K562 (cell line): ENCODE measurements around the gene DBNDD1. TPM values are rescaled to one million over a fixed set of nuclear protein-coding genes. Genes with fewer than 3 reads are reported as not detected.

Experiments used
- ATAC-seq: fragments of 200-7000 bp; cut with Tn5 transposase; 3 replicates; pipeline ENCODE4 v1.9.1; 2020; ENCODE audit warnings: moderate library complexity
- BruUV-seq: library from RNA; stranded (reverse); fragments of 400-500 nt; replicated peaks from 2 replicates; lab custom pipeline; 2021; lab: Mats Ljungman, UMichigan
- CTCF ChIA-PET: fragments of 300-600 bp; formaldehyde crosslinking; extraction: SDS; loops from one replicate; lab custom pipeline; 2021; ENCODE audit warnings: low intra/inter-chr PET ratio; lab: Yijun Ruan, JAX
- POLR2A ChIA-PET: fragments of 300-600, 350-650 bp; sonication (Branson Sonifier 250); formaldehyde crosslinking; extraction: SDS; loops from one replicate; lab custom pipeline; 2021; ENCODE audit warnings: antibody characterized with exemption, inconsistent platforms; lab: Yijun Ruan, JAX
- DNase-seq, 4 experiments: peaks; one replicate each; pipeline versions ENCODE4 v3.0.0 to v3.0.0-alpha.2; 2011 to 2018; ENCODE audit warnings: low spot score in 3 of 4, mixed read lengths in 3 of 4; ENCODE audit errors: extremely low read depth in 1 of 4
- FAIRE-seq: peaks from 2 replicates; lab custom pipeline; 2011; peaks lifted over from hg19 to GRCh38; lab: Jason Lieb, UNC
- H2AFZ ChIP-seq: 2 replicates; pipeline ENCODE4 v1.6.0; 2011; ENCODE audit warnings: low read depth, low read length, control low read depth, inconsistent platforms
- H3K27ac ChIP-seq: fragments of 200-600 bp; 3 replicates; pipeline ENCODE4 v1.8.0; 2011; ENCODE audit warnings: low read depth, mild to moderate bottlenecking, control low read depth, inconsistent platforms, low read length, moderate library complexity, mixed read lengths; ENCODE audit errors: extremely low read depth
- H3K27me3 ChIP-seq, 2 experiments: fragments of 300-600 bp in 1 of 2; 2 replicates in 1 of 2; 3 replicates in 1 of 2; pipeline versions ENCODE4 v1.6.0 to v1.8.0; 2011; ENCODE audit warnings: inconsistent platforms in 2 of 2, low read length in 2 of 2, mild to moderate bottlenecking in 1 of 2, mixed read lengths in 1 of 2, moderate library complexity in 1 of 2; ENCODE audit not compliant: control insufficient read depth in 2 of 2, insufficient read depth in 2 of 2
- H3K36me3 ChIP-seq: fragments of 300-600 bp; 3 replicates; pipeline ENCODE4 v1.8.0; 2011; ENCODE audit warnings: mild to moderate bottlenecking, low read length, inconsistent platforms; ENCODE audit not compliant: control insufficient read depth, insufficient read depth
- H3K4me1 ChIP-seq, 2 experiments: fragments of 200-600 bp in 1 of 2; replicated peaks in 1 of 2; 2 replicates in 1 of 2; 3 replicates in 1 of 2; pipeline versions ENCODE4 v1.5.1 to v1.8.0; 2011; ENCODE audit warnings: inconsistent platforms in 2 of 2, low read length in 2 of 2, mild to moderate bottlenecking in 1 of 2, mixed read lengths in 1 of 2, moderate library complexity in 1 of 2; ENCODE audit not compliant: control insufficient read depth in 2 of 2, insufficient read depth in 2 of 2
- H3K4me2 ChIP-seq: 2 replicates; pipeline ENCODE4 v1.6.1; 2011; ENCODE audit warnings: low read length, control low read depth, inconsistent platforms, mixed read lengths; ENCODE audit not compliant: insufficient read depth
- H3K4me3 ChIP-seq: fragments of 200-600 bp; sonication (generic), shearing (Covaris generic); 2 replicates; pipeline ENCODE4 v1.5.1; 2016; ENCODE audit warnings: control low read depth, inconsistent platforms
- H3K79me2 ChIP-seq: fragments of 200-600 bp; 3 replicates; pipeline ENCODE4 v1.8.0; 2011; ENCODE audit warnings: low read length, inconsistent platforms; ENCODE audit not compliant: control insufficient read depth, insufficient read depth
- H3K9ac ChIP-seq, 2 experiments: 2 replicates each; pipeline versions ENCODE4 v1.6.0 to v1.6.1; 2011; ENCODE audit warnings: low read depth in 2 of 2, low read length in 2 of 2, control low read depth in 1 of 2, inconsistent platforms in 1 of 2, mild to moderate bottlenecking in 1 of 2, mixed read lengths in 1 of 2; ENCODE audit not compliant: insufficient read depth in 1 of 2
- H3K9me1 ChIP-seq: one replicate; pipeline ENCODE4 v1.6.0; 2011; ENCODE audit warnings: inconsistent platforms, mild to moderate bottlenecking, low read length, moderate library complexity; ENCODE audit not compliant: control insufficient read depth, insufficient read depth
- H3K9me3 ChIP-seq: replicated peaks from 2 replicates; pipeline ENCODE4 v1.5.1; 2011; ENCODE audit warnings: low read depth, low read length, inconsistent platforms; ENCODE audit not compliant: control insufficient read depth, insufficient read depth
- H4K20me1 ChIP-seq: replicated peaks from 2 replicates; pipeline ENCODE4 v1.6.1; 2011; ENCODE audit warnings: low read length, inconsistent platforms, mixed read lengths; ENCODE audit not compliant: control insufficient read depth, insufficient read depth
- CBX5 ChIP-seq: IDR thresholded peaks from 2 replicates; pipeline ENCODE4 v1.6.1; 2014; ENCODE audit warnings: low read depth, borderline replicate concordance
- HNRNPL ChIP-seq: fragments of 200-400 bp; formaldehyde crosslinking; IDR thresholded peaks from 2 replicates; pipeline ENCODE4 v1.6.1; 2017; ENCODE audit warnings: low read depth, mild to moderate bottlenecking, low read length
- ZNF696 ChIP-seq: fragments of 250-450 bp; sonication (Bioruptor Pico); conservative IDR thresholded peaks from 2 replicates; pipeline ENCODE4 v1.4.0; 2020; ENCODE audit warnings: mild to moderate bottlenecking, moderate library complexity
- WGBS: fragments of 100-300 bp; shearing (Covaris generic); methylation state at CpG from one replicate; pipeline ENCODE4 v1.1.6; 2016; ENCODE audit warnings: low coverage, mixed read lengths; ENCODE audit not compliant: insufficient coverage; ENCODE audit errors: missing lambda C conversion rate; 5-methylcytosine and 5-hydroxymethylcytosine counted together
- in situ Hi-C: fragments of 300-500 bp; cut with MboI; formaldehyde crosslinking; loops from 4 replicates; pipeline ENCODE4 v1.15.0; 2018; ENCODE audit warnings: inconsistent platforms, mixed read lengths
- intact Hi-C: fragments of 100-400 bp; cut with micrococcal nuclease; formaldehyde crosslinking; loops from 2 replicates; pipeline ENCODE4 v1.14.2; 2022
- polyA plus RNA-seq, 8 experiments: library from polyadenylated mRNA; depleted of rRNA in 4 of 8; stranded (reverse) in 5 of 8; unstranded in 3 of 8; fragments of >200 nt; fragmentation: Nextera tagmentation in 2 of 8; fragmentation: Illumina TruSeq in 1 of 8; extraction: Ambion mirVana in 2 of 8; extraction: Trizol in 1 of 8; gene quantifications; 2 replicates each; pipeline versions ENCODE4 v1.2.1 to v1.2.3, GENCODE V29; 2011 to 2014; ENCODE audit warnings: inconsistent platforms in 1 of 8, missing spikeins in 1 of 8
- total RNA-seq, 7 experiments: library from RNA; depleted of rRNA in 6 of 7; stranded (reverse); fragments of >200 nt in 6 of 7; fragmentation: Illumina TruSeq in 2 of 7; extraction: Trizol in 2 of 7; gene quantifications; 2 replicates each; pipeline versions ENCODE4 v1.2.1 to v1.2.3, GENCODE V29; 2011 to 2021; ENCODE audit warnings: low replicate concordance in 1 of 7
- TF ChIP-seq, protein P1 (sequence below), 2 experiments: IDR thresholded peaks; 2 replicates each; pipeline ENCODE4 v1.6.1; 2011; ENCODE audit warnings: borderline replicate concordance in 1 of 2, control low read depth in 1 of 2, low read depth in 1 of 2, low read length in 1 of 2, mild to moderate bottlenecking in 1 of 2, mixed read lengths in 1 of 2, moderate library complexity in 1 of 2; ENCODE audit not compliant: insufficient read depth in 1 of 2, insufficient read length in 1 of 2, poor library complexity in 1 of 2, severe bottlenecking in 1 of 2; ENCODE audit errors: extremely low read depth in 1 of 2

DBNDD1 gene
- total and polyA plus RNA-seq, 9 of the 15 experiments (the other 6 are each of a cell fraction or from before 2014, with no cell fraction given): 0.55 to 13.0 (median 5.8) TPM

DNA sequence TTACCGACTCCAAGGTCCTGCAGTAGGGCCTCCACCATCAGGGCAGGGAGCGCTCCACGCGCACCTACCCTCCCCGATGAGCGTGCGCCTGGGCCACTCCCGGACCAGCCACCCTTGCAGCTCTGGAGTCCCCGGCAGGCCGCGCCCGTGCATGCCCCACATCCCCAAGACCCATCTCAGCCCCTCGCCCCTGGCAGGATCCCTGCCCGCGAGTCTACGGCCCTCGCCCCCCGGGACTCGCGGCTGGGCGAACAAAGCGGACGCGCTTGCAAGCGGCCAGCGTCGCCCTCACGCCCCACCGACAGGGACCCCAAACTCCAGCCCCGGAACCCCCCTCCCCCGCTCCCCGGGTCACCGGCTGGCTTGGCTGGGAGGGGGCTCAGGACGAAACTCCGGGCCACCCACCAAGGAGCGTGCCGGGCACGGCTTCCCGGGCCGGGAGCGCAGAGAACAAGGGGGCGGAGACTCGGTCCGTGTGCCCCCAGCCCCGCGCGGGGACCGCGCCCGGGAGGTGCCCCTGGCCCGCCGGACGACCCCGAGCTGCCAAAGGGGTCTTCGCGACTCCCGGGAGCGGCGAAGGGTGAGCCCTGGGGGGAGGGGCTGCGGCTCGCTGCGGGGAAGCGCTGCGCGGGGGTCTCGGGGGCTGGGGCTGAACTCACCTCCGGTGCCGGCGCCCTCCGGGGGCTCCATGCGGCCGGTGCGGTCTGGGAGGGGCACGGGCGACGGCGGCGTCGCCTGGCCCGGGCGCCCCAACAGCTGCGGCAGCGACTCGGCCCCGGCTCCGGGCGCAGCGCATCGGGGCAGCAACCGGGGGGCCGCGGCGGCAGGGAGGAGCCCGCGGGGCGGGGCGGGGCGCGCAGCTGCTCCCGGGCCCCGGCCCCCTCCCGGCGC is at the start of gene DBNDD1 (continued):
- no peak for TF ChIP-seq CBX5
- peak; percentile 39; the same call in 1 of the 2 replicates for TF ChIP-seq HNRNPL
- TF ChIP-seq, all 486 proteins: peak for 13

DNA sequence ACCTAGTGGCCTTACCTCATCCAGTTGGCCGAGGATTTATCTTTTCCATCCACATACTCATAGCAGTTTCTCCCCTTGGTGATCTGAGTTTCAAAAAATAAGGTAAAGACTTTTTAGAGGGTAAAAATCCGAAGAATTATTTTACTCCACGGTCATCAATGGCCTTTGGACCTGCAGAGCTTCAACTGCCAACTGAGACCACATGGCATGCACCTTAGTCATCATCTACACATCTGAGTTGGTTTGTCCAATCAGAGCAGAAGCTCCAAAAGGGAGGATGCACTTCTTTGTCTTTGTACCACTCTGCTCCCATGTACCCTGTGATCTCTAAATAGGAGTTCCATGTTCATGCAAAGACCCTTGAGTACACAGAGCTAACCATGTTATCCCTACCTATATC is 42.2 kb upstream of the DBNDD1 start:
- BruUV-seq: no TSS peak

More for the DNA sequence above, 42.2 kb upstream of the DBNDD1 start:
- no peak for TF ChIP-seq ZNF696 (CRISPR knock-in tag)
- TF ChIP-seq, protein P1, sequence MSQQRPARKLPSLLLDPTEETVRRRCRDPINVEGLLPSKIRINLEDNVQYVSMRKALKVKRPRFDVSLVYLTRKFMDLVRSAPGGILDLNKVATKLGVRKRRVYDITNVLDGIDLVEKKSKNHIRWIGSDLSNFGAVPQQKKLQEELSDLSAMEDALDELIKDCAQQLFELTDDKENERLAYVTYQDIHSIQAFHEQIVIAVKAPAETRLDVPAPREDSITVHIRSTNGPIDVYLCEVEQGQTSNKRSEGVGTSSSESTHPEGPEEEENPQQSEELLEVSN (IDR thresholded peaks at IDR 0.05; ENCODE audit: borderline replicate concordance in 1 of 2, extremely low read depth in 1 of 2, insufficient read depth in 1 of 2, insufficient read length in 1 of 2, low read depth in 1 of 2, low read length in 1 of 2, poor library complexity in 1 of 2, severe bottlenecking in 1 of 2): peak in 1 of 2 experiments; percentile 15
- TF ChIP-seq, all 486 proteins: peak for 1
- in situ Hi-C loops (no loop called here), intact Hi-C loops (no loop called here)
- Histone ChIP-seq H3K4me1 (peaks cover 6 to 15% of the 10 kb centered on the region in 2 experiments; a peak in 4 of 5 replicates), H3K27ac (no peak overlapping the region), H3K79me2 (no peaks in the 10 kb centered on the region), H3K27me3 (no peaks in the 10 kb centered on the region), H4K20me1 (no peaks in the 10 kb centered on the region), H2AFZ (no peak overlapping the region), H3K4me3 (no peak overlapping the region), H3K9me1 (no peaks in the 10 kb centered on the region), H3K9ac (no peak overlapping the region), H3K36me3 (no peaks in the 10 kb centered on the region), H3K9me3 (0 out of 2 replicates have a peak, but pooled peaks cover 3% of the 10 kb centered on the region), H3K4me2 (no peak overlapping the region)
- ChIA-PET CTCF (no interaction called here), POLR2A (interaction anchor here (1.1 kb wide), 1 partner anchor 9 kb away, joined by 3 read pairs; no protein-coding TSS in a partner anchor)
- FAIRE-seq (no peak), ATAC-seq (no peak), DNase-seq (no peak)
- WGBS: 25% methylated on average over 3 of the region's 3 CpGs
